ENCODE data around the gene SPHK1. TPM values are rescaled to one million over a fixed set of nuclear protein-coding genes. Genes with fewer than 3 reads are reported as not detected.

The SPHK1 gene
- total and polyA plus RNA-seq, 3 donors from 2014 or later = 8.0 to 17.7 (median 14.7) TPM

DNA sequence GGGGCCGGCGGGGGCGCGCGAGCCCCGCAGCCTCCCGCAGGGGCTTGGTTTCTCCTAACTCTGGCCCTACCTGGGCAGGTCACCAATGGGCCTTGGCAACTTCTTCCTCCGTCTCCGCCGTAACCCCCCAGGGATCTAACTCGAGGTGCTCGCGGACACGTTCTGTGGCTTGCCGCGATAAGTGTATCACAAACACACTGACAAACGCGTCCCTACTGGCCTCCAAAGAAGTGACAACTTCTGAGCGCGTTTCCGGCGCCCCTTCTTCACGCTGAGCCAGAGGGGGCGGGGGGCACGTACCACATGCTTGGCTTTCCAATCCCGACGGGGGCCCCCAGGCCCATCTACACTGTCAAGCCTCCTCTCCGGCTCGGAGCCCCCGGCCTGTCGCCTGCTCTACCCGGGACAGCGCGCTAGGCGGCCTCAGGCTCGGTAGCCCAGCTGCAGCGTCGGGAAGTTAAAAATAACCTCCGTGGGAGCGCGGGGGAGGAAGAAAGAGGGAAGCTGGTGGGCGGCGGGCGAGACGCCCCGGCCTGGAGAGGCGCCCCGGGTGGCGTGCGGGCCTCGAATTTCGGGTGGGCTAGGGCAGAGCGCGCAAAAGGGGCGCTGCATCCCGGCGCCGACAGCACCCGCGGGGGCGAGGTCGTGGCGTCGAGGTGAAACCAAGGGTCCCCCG, 725 bp upstream of the SPHK1 start:
- H3K9me3 ChIP-seq = no peaks in the 10 kb centered on the region
- TF ChIP-seq, protein P1, sequence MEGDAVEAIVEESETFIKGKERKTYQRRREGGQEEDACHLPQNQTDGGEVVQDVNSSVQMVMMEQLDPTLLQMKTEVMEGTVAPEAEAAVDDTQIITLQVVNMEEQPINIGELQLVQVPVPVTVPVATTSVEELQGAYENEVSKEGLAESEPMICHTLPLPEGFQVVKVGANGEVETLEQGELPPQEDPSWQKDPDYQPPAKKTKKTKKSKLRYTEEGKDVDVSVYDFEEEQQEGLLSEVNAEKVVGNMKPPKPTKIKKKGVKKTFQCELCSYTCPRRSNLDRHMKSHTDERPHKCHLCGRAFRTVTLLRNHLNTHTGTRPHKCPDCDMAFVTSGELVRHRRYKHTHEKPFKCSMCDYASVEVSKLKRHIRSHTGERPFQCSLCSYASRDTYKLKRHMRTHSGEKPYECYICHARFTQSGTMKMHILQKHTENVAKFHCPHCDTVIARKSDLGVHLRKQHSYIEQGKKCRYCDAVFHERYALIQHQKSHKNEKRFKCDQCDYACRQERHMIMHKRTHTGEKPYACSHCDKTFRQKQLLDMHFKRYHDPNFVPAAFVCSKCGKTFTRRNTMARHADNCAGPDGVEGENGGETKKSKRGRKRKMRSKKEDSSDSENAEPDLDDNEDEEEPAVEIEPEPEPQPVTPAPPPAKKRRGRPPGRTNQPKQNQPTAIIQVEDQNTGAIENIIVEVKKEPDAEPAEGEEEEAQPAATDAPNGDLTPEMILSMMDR (IDR thresholded peaks at IDR 0.05) = peak in 1 of 3 experiments; percentile 17
- no peak for TF ChIP-seq POLR2A (IDR thresholded peaks at IDR 0.05)
- 0% methylated on average over 63 of the region's 65 CpGs; no CpG with 5 or more reads in 1 of the 2 donors for WGBS, 2 donors
- no peaks in the 10 kb centered on the region for H3K27me3 ChIP-seq
- H3K4me3 ChIP-seq = peak overlapping the region; percentile 46 to 66
- no peak for DNase-seq
- intact Hi-C loops (cut with DNase I; ENCODE audit: low total_unique reads) = no loop called here
- H3K4me1 ChIP-seq = peaks cover 19% of the 10 kb centered on the region
- no peaks in the 10 kb centered on the region for H3K36me3 ChIP-seq (ENCODE audit: low read depth, missing control alignments)
- H3K27ac ChIP-seq = peak overlapping the region; percentile 77 to 84

DNA sequence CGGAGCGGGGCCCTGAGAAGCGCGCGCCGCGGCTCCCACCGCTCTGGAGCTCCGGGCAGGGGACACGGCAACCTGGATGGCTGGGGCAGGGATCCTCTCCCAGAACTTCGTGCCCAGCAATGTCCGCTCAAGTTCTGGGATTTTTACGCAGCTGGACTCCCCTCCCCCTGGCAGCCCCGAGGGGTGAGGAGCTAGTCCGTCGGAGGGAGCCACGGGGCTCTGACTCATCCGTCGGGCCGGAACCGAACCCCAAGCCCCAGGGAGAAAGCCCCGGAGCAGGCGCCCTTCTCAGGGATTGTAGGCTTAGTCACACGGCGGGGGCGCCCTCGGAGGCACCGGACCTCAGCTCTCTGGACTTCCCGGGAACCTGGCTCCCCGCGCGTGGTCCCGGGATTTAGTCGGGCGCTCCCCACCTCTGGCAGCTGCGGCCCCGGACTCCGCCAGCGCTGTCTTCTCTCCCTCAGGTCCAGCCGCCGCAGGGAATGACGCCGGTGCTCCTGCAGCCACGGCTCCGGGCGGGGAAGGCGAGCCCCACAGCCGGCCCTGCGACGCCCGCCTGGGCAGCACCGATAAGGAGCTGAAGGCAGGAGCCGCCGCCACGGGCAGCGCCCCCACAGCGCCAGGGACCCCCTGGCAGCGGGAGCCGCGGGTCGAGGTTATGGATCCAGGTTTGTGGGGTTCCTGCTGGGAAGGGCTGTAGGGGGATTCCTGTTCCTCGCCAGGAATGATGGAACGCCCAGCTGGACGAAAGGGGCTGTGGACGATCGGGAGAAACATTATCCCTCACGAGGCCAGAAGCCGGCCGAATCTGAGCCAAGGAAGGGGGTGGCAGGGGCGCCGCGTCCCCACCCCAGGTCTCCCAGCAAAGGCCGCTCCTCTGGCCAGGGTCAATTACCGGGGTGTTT, 830 bp downstream of the SPHK1 start:
- TF ChIP-seq POLR2A (IDR thresholded peaks at IDR 0.05) = no peak
- TF ChIP-seq, protein P1 (IDR thresholded peaks at IDR 0.05) = no peak
- Histone ChIP-seq H3K4me1 (peaks cover 22% of the 10 kb centered on the region), H3K27ac (peak overlapping the region; percentile 76 to 84), H3K9me3 (no peaks in the 10 kb centered on the region), H3K27me3 (no peaks in the 10 kb centered on the region), H3K4me3 (peak overlapping the region; percentile 46 to 66), H3K36me3 (ENCODE audit: low read depth, missing control alignments) (no peaks in the 10 kb centered on the region)
- no peak for DNase-seq
- intact Hi-C loops (cut with DNase I; ENCODE audit: low total_unique reads) = no loop called here
- 1% methylated on average over 19 to 66 of the region's 74 CpGs for WGBS, 2 donors

DNA sequence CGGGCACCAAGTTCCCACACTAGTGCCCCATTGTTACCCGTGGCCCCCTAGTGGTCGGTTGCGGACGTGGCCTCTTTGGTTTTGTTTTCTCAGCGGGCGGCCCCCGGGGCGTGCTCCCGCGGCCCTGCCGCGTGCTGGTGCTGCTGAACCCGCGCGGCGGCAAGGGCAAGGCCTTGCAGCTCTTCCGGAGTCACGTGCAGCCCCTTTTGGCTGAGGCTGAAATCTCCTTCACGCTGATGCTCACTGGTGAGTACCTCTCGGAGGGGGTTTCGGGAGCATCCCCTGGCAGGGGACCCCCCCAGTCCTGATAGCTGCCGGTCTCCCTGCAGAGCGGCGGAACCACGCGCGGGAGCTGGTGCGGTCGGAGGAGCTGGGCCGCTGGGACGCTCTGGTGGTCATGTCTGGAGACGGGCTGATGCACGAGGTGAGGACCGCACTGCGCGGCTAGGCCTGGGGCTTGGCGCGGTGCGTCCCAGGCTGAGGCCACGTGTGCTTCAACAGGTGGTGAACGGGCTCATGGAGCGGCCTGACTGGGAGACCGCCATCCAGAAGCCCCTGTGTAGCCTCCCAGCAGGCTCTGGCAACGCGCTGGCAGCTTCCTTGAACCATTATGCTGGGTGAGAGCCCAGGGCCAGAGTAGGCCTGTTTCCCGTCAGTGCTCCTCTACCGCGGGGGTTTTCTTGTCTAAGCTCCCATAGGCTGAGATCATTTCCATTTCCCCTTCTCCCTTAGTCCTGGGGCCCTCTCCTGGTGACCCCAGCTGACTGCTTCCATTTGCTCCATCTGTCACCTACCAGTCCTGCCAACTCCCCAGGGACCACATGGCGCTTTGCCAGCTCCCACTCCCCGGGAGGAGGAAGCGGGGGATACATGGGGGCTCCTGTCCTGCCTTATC, 1.7 kb downstream of the SPHK1 start:
- Histone ChIP-seq H3K9me3 (no peaks in the 10 kb centered on the region), H3K27ac (peak overlapping the region in 1 of 2 donors; percentile 84), H3K36me3 (ENCODE audit: low read depth, missing control alignments) (no peaks in the 10 kb centered on the region), H3K4me1 (peaks cover 22% of the 10 kb centered on the region), H3K27me3 (no peaks in the 10 kb centered on the region), H3K4me3 (peak overlapping the region; percentile 46 to 66)
- DNase-seq = peak; percentile 81
- TF ChIP-seq, protein P1 (IDR thresholded peaks at IDR 0.05) = peak; percentile 79 to 95 (median 81)
- TF ChIP-seq POLR2A (IDR thresholded peaks at IDR 0.05) = no peak
- 24 to 26% methylated on average over 15 to 50 of the region's 52 CpGs for WGBS, 2 donors
- intact Hi-C loops (cut with DNase I; ENCODE audit: low total_unique reads) = no loop called here

DNA sequence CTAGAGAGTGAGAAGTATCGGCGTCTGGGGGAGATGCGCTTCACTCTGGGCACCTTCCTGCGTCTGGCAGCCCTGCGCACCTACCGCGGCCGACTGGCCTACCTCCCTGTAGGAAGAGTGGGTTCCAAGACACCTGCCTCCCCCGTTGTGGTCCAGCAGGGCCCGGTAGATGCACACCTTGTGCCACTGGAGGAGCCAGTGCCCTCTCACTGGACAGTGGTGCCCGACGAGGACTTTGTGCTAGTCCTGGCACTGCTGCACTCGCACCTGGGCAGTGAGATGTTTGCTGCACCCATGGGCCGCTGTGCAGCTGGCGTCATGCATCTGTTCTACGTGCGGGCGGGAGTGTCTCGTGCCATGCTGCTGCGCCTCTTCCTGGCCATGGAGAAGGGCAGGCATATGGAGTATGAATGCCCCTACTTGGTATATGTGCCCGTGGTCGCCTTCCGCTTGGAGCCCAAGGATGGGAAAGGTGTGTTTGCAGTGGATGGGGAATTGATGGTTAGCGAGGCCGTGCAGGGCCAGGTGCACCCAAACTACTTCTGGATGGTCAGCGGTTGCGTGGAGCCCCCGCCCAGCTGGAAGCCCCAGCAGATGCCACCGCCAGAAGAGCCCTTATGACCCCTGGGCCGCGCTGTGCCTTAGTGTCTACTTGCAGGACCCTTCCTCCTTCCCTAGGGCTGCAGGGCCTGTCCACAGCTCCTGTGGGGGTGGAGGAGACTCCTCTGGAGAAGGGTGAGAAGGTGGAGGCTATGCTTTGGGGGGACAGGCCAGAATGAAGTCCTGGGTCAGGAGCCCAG, 2.8 kb downstream of the SPHK1 start:
- intact Hi-C loops (cut with DNase I; ENCODE audit: low total_unique reads) = no loop called here
- DNase-seq = no peak
- Histone ChIP-seq H3K4me1 (peaks cover 22% of the 10 kb centered on the region), H3K36me3 (ENCODE audit: low read depth, missing control alignments) (no peaks in the 10 kb centered on the region), H3K9me3 (no peaks in the 10 kb centered on the region), H3K4me3 (no peak overlapping the region), H3K27me3 (no peaks in the 10 kb centered on the region), H3K27ac (no peak overlapping the region)
- 78 to 92% methylated on average over 12 to 31 of the region's 31 CpGs for WGBS, 2 donors
- no peak for TF ChIP-seq POLR2A (IDR thresholded peaks at IDR 0.05)
- TF ChIP-seq, protein P1 (IDR thresholded peaks at IDR 0.05) = no peak
